Fibroblast of lung (primary cell): ENCODE data around the gene OR4F17. TPM values are rescaled to one million over a fixed set of nuclear protein-coding genes. Genes with fewer than 3 reads are reported as not detected.
"Not testable (repeated sequence)": the region's sequence is repeated elsewhere in the genome, so short reads cannot be mapped to it uniquely, and the experiment has no call there.

ENCODE experiments used
- DNase-seq, 2 donors: peaks; one replicate each; pipeline versions ENCODE4 v3.0.0 to v3.0.0-alpha.2; 2010; ENCODE audit warnings: low read depth in 2 of 2
- H2AFZ ChIP-seq: 2 replicates; pipeline ENCODE4 v1.5.1; 2012; ENCODE audit warnings: low read length, control low read depth, inconsistent platforms
- H3K27ac ChIP-seq: 2 replicates; pipeline ENCODE4 v1.5.1; 2011; ENCODE audit warnings: low read length, control low read depth; ENCODE audit not compliant: insufficient read depth
- H3K27me3 ChIP-seq: 2 replicates; pipeline ENCODE4 v1.5.1; 2011; ENCODE audit warnings: mild to moderate bottlenecking, low read length; ENCODE audit not compliant: control insufficient read depth, insufficient read depth
- H3K36me3 ChIP-seq: 2 replicates; pipeline ENCODE4 v1.5.1; 2011; ENCODE audit warnings: low read length; ENCODE audit not compliant: control insufficient read depth, insufficient read depth
- H3K4me1 ChIP-seq: 2 replicates; pipeline ENCODE4 v1.5.1; 2011; ENCODE audit warnings: low read length; ENCODE audit not compliant: control insufficient read depth, insufficient read depth; ENCODE audit errors: extremely low read depth
- H3K4me2 ChIP-seq: 2 replicates; pipeline ENCODE4 v1.5.1; 2011; ENCODE audit warnings: low read length, control low read depth; ENCODE audit not compliant: insufficient read depth; ENCODE audit errors: extremely low read depth
- H3K4me3 ChIP-seq, 4 experiments: fragments of 200-600 bp in 1 of 4; sonication (generic) in 1 of 4; replicated peaks in 1 of 4; 2 replicates each; pipeline ENCODE4 v1.5.1; 2011 to 2016; ENCODE audit warnings: low read length in 4 of 4, low read depth in 3 of 4, mild to moderate bottlenecking in 3 of 4, control low read depth in 2 of 4, inconsistent platforms in 1 of 4, mixed read lengths in 1 of 4; ENCODE audit not compliant: insufficient read depth in 1 of 4; ENCODE audit errors: control extremely low read depth in 1 of 4
- H3K79me2 ChIP-seq: 2 replicates; pipeline ENCODE4 v1.5.1; 2012; ENCODE audit warnings: mild to moderate bottlenecking, low read length, inconsistent platforms; ENCODE audit not compliant: control insufficient read depth, insufficient read depth
- H3K9ac ChIP-seq: 2 replicates; pipeline ENCODE4 v1.5.1; 2011; ENCODE audit warnings: mild to moderate bottlenecking, low read length, control low read depth; ENCODE audit not compliant: insufficient read depth
- H3K9me3 ChIP-seq: 2 replicates; pipeline ENCODE4 v1.5.1; 2012; ENCODE audit warnings: low read depth, low read length; ENCODE audit not compliant: control insufficient read depth, insufficient read depth
- H4K20me1 ChIP-seq: 2 replicates; pipeline ENCODE4 v1.5.1; 2011; ENCODE audit warnings: low read length; ENCODE audit not compliant: control insufficient read depth, insufficient read depth; ENCODE audit errors: extremely low read depth
- polyA plus RNA-seq, 2 donors: library from polyadenylated mRNA; depleted of rRNA in 1 of 2; stranded (reverse) in 1 of 2; unstranded in 1 of 2; fragments of >200 nt; gene quantifications; 2 replicates each; pipeline ENCODE4 v1.2.1, GENCODE V29; 2011 to 2012; ENCODE audit warnings: missing spikeins in 1 of 2
- total RNA-seq: library from RNA; depleted of rRNA; stranded (reverse); fragments of >200 nt; gene quantifications from 2 replicates; pipeline ENCODE4 v1.2.1, GENCODE V29; 2014

The OR4F17 gene
- total and polyA plus RNA-seq, 2 donors (not counting 1 experiment from before 2014, with no cell fraction given): not detected

DNA sequence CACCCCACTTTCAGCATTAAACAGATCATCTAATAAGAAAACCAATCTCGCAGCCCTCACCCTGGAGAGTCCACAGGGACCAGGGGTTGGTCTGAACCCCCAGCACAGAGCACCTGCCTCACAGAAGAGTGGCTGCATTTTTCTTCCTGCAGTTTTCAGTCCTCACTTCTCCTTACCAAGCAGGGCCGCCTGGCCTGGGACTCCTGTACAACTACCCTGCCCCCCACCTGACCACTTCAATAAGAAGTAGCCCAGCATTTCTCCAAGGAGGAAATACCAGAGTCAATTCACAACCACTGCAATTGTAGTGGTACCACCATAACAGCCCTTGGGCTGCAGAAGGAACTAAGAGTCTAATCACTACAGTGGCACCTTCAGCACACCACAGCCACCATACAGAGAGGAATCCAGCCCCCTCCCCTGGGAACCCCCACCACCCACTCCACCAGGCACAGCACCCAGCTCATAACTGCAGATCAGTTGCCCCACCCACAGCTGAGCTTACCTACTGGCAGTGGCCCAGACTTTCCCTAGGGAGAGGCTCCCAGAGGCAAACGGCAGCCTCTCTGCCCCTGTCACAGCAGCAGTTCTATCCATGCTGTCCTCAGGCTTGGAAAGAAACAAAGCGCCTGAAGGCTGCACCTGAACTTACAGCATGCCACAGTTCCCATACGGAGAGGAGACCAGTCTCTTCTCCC lies 13.7 kb downstream of the OR4F17 start:
- H3K79me2 ChIP-seq, H3K36me3 ChIP-seq, H3K9ac ChIP-seq, H3K4me3 ChIP-seq, H3K27ac ChIP-seq, H3K27me3 ChIP-seq, H3K9me3 ChIP-seq, H3K4me1 ChIP-seq, H2AFZ ChIP-seq, H4K20me1 ChIP-seq, H3K4me2 ChIP-seq, DNase-seq: not testable (repeated sequence)

Other genes with a start within 250 kb of the OR4F17 start
- 10.0 and 26.6 TPM in 2 replicates for gene PLPP2, start 184.3 kb downstream of the OR4F17 start, total RNA-seq
- gene PLPP2, start 184.3 kb downstream of the OR4F17 start, polyA plus RNA-seq: 1.8 and 18.6 TPM in 2 replicates
- gene MIER2, start 237.7 kb downstream of the OR4F17 start, total RNA-seq: 9.2 and 20.6 TPM in 2 replicates
- gene MIER2, start 237.7 kb downstream of the OR4F17 start, polyA plus RNA-seq: 13.7 and 17.7 TPM in 2 replicates